ENCODE measurements around the gene CDCA3. TPM values are rescaled to one million over a fixed set of nuclear protein-coding genes. Genes with fewer than 3 reads are reported as not detected.

The CDCA3 gene
- total and polyA plus RNA-seq, 2 donors (not counting 1 experiment from before 2014, with no cell fraction given): 1.6 to 2.3 TPM

DNA sequence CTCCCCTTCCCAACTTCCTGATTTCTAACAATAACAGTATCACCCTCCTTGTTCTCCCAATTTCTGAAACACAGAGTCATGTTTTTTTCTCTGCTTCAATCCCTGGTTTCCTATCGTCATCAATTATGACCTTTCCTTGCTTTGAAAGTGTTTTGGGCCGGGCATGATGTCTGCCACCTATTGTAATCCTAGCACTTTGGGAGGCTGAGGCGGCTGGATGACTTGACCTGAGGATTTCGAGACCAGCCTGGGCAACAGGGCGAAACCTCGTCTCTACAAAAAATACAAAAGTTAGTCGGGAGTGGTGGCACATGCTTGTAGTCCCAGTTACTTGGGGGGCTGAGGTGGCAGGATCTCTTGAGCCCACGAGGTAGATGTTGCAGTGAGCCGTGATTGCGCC is 42.0 kb downstream of the CDCA3 start:
- peaks cover 8% of the 10 kb centered on the region for H3K4me1 Mint-ChIP-seq
- ChIA-PET POLR2A (no interaction called here), CTCF (interaction anchor here (1.8 kb wide), 1 partner anchor 17 kb away, joined by 4 read pairs; no protein-coding TSS in a partner anchor)
- intact Hi-C loops (cut with micrococcal nuclease): no loop called here
- peaks cover 0 to 9% of the 10 kb centered on the region in 2 donors for H3K4me1 ChIP-seq (ENCODE audit: control insufficient read depth in 2 of 2, insufficient read depth in 2 of 2, low read length in 2 of 2)
- peaks cover 4% of the 10 kb centered on the region for H3K27me3 Mint-ChIP-seq
- no peak overlapping the region for H2AFZ ChIP-seq (ENCODE audit: insufficient read depth, low read depth, low read length, poor library complexity, severe bottlenecking)
- H3K4me3 Mint-ChIP-seq: no peak overlapping the region
- 93% methylated on average over 10 of the region's 10 CpGs for WGBS (ENCODE audit: insufficient coverage)
- no peak for ATAC-seq (ENCODE audit: low read depth)
- H3K9me3 Mint-ChIP-seq (ENCODE audit: insufficient read depth): no peaks in the 10 kb centered on the region
- no peaks in the 10 kb centered on the region for H3K27me3 ChIP-seq (replicated peaks in 1 of 4; ENCODE audit: control extremely low read depth in 1 of 4, control insufficient read depth in 3 of 4, insufficient read depth in 4 of 4, low read length in 3 of 4)
- H3K27ac ChIP-seq (ENCODE audit: low read length in 2 of 2): no peak overlapping the region
- no peaks in the 10 kb centered on the region for H3K36me3 ChIP-seq (replicated peaks in 1 of 2; ENCODE audit: control extremely low read depth in 1 of 2, control insufficient read depth in 1 of 2, extremely low read depth in 1 of 2, insufficient read depth in 2 of 2, low read length in 1 of 2)
- H3K27ac Mint-ChIP-seq: no peak overlapping the region
- no peak for DNase-seq
- no peaks in the 10 kb centered on the region for H3K79me2 ChIP-seq (ENCODE audit: control insufficient read depth, insufficient read depth, low read length)
- no peaks in the 10 kb centered on the region for H4K20me1 ChIP-seq (ENCODE audit: control insufficient read depth, insufficient read depth, low read length, poor library complexity, severe bottlenecking)
- H3K9ac ChIP-seq (ENCODE audit: low read length): no peak overlapping the region
- TF ChIP-seq EZH2 (IDR thresholded peaks at IDR 0.05; ENCODE audit: borderline replicate concordance, insufficient read depth, low read depth, low read length, poor library complexity, severe bottlenecking): no peak
- TF ChIP-seq, protein P1, sequence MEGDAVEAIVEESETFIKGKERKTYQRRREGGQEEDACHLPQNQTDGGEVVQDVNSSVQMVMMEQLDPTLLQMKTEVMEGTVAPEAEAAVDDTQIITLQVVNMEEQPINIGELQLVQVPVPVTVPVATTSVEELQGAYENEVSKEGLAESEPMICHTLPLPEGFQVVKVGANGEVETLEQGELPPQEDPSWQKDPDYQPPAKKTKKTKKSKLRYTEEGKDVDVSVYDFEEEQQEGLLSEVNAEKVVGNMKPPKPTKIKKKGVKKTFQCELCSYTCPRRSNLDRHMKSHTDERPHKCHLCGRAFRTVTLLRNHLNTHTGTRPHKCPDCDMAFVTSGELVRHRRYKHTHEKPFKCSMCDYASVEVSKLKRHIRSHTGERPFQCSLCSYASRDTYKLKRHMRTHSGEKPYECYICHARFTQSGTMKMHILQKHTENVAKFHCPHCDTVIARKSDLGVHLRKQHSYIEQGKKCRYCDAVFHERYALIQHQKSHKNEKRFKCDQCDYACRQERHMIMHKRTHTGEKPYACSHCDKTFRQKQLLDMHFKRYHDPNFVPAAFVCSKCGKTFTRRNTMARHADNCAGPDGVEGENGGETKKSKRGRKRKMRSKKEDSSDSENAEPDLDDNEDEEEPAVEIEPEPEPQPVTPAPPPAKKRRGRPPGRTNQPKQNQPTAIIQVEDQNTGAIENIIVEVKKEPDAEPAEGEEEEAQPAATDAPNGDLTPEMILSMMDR (IDR thresholded peaks at IDR 0.05): no peak
- H3K4me3 ChIP-seq (ENCODE audit: control extremely low read depth in 1 of 5, extremely low read depth in 1 of 5, insufficient read depth in 1 of 5, low read depth in 2 of 5, low read length in 4 of 5): no peak overlapping the region
- no peak overlapping the region for H3K4me2 ChIP-seq (replicated peaks; ENCODE audit: low read depth, low read length, poor library complexity, severe bottlenecking)
- H3K9me3 ChIP-seq (ENCODE audit: control extremely low read depth in 1 of 3, control insufficient read depth in 2 of 3, insufficient read depth in 1 of 3, low read length in 2 of 3): no peaks in the 10 kb centered on the region

DNA sequence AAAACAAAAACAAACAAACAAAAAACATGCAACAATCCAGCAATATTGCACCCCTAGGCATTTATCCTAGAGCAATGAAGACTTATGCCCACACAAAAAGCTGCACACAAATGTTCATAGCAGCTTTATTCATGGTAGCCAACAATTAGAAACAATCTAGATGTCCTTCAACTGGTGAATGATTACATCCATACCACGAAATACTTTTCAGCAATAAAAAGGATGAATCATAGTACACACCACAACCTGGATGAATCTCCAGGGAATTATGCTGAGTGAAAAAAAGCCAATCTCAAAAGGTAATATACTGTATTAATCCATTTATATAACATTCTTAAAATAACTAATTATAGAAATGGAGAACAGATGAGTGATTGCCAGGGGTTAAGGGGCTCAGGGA is 43.9 kb downstream of the CDCA3 start:
- Mint-ChIP-seq H3K4me1 (peaks cover under 1% of the 10 kb centered on the region), H3K27ac (no peak overlapping the region), H3K4me3 (no peak overlapping the region), H3K27me3 (no peaks in the 10 kb centered on the region), H3K9me3 (ENCODE audit: insufficient read depth) (no peaks in the 10 kb centered on the region)
- no peak overlapping the region for H3K27ac ChIP-seq (ENCODE audit: low read length in 2 of 2)
- no peak overlapping the region for H3K4me2 ChIP-seq (replicated peaks; ENCODE audit: low read depth, low read length, poor library complexity, severe bottlenecking)
- ChIA-PET CTCF (no interaction called here), POLR2A (interaction anchor here (0.7 kb wide), 1 partner anchor 98 kb away, joined by 8 read pairs; no protein-coding TSS in a partner anchor)
- H3K9me3 ChIP-seq (ENCODE audit: control extremely low read depth in 1 of 3, control insufficient read depth in 2 of 3, insufficient read depth in 1 of 3, low read length in 2 of 3): no peaks in the 10 kb centered on the region
- H2AFZ ChIP-seq (ENCODE audit: insufficient read depth, low read depth, low read length, poor library complexity, severe bottlenecking): no peak overlapping the region
- TF ChIP-seq EZH2 (IDR thresholded peaks at IDR 0.05; ENCODE audit: borderline replicate concordance, insufficient read depth, low read depth, low read length, poor library complexity, severe bottlenecking): no peak
- TF ChIP-seq, protein P1 (IDR thresholded peaks at IDR 0.05): no peak
- H3K36me3 ChIP-seq (replicated peaks in 1 of 2; ENCODE audit: control extremely low read depth in 1 of 2, control insufficient read depth in 1 of 2, extremely low read depth in 1 of 2, insufficient read depth in 2 of 2, low read length in 1 of 2): no peaks in the 10 kb centered on the region
- DNase-seq: no peak
- H3K4me3 ChIP-seq (ENCODE audit: control extremely low read depth in 1 of 5, extremely low read depth in 1 of 5, insufficient read depth in 1 of 5, low read depth in 2 of 5, low read length in 4 of 5): no peak overlapping the region
- H3K79me2 ChIP-seq (ENCODE audit: control insufficient read depth, insufficient read depth, low read length): no peaks in the 10 kb centered on the region
- WGBS (ENCODE audit: insufficient coverage): no CpG with 5 or more reads among the region's 1 CpG
- intact Hi-C loops (cut with micrococcal nuclease): no loop called here
- ATAC-seq (ENCODE audit: low read depth): no peak
- peaks cover 0 to 8% (median 0%) of the 10 kb centered on the region in 4 experiments for H3K27me3 ChIP-seq (replicated peaks in 1 of 4; ENCODE audit: control extremely low read depth in 1 of 4, control insufficient read depth in 3 of 4, insufficient read depth in 4 of 4, low read length in 3 of 4)
- no peak overlapping the region for H3K9ac ChIP-seq (ENCODE audit: low read length)
- no peaks in the 10 kb centered on the region for H4K20me1 ChIP-seq (ENCODE audit: control insufficient read depth, insufficient read depth, low read length, poor library complexity, severe bottlenecking)
- H3K4me1 ChIP-seq (ENCODE audit: control insufficient read depth in 2 of 2, insufficient read depth in 2 of 2, low read length in 2 of 2): peaks cover 0 to 2% of the 10 kb centered on the region in 2 donors

Data from B cell (primary cell).